ENCODE measurements around the gene NID1. TPM values are rescaled to one million over a fixed set of nuclear protein-coding genes. Genes with fewer than 3 reads are reported as not detected.

Gene NID1
- total RNA-seq, 1 experiment from 2014 or later: 0.32 TPM

DNA sequence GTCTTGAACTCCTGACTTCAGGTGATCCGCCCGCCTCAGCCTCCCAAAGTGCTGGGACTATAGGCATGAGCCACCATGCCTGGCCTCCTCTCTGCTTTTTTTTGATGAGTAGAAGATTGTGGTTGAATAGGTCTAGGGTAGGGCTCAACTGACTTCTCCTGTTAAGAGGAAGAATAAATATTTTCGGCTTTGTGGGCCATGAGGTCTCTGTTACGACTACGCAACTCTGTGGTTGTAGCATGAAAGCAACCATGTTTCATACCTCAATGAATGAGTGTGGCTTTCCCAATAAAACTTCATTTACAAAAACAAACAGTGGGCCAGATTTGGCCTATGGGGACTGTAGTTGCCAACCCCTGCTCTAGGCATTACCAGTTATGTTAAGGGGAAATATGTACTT, 67.8 kb downstream of the NID1 start:
- intact Hi-C loops (cut with micrococcal nuclease): no loop called here
- Histone ChIP-seq H3K27ac (ENCODE audit: low read depth, low read length) (no peak overlapping the region), H2AFZ (ENCODE audit: low read depth, low read length, poor library complexity, severe bottlenecking) (no peak overlapping the region), H3K9me2 (ENCODE audit: insufficient read depth) (no peaks in the 10 kb centered on the region), H3K36me3 (ENCODE audit: control insufficient read depth in 1 of 2, insufficient read depth in 2 of 2, low read length in 2 of 2) (no peaks in the 10 kb centered on the region), H3K4me1 (ENCODE audit: control insufficient read depth in 1 of 2, insufficient read depth in 2 of 2, low read length in 2 of 2) (peaks cover 8 to 36% of the 10 kb centered on the region in 2 experiments), H3K79me2 (ENCODE audit: insufficient read depth, low read length) (no peaks in the 10 kb centered on the region), H3K4me3 (replicated peaks in 1 of 2; ENCODE audit: low read depth in 1 of 2, low read length in 2 of 2) (no peak overlapping the region), H3K27me3 (ENCODE audit: insufficient read depth, low read length) (no peaks in the 10 kb centered on the region), H3K9me3 (ENCODE audit: control insufficient read depth in 1 of 2, insufficient read depth in 1 of 2, low read depth in 1 of 2, low read length in 2 of 2) (no peaks in the 10 kb centered on the region), H3K9ac (ENCODE audit: low read length) (no peak overlapping the region), H4K20me1 (ENCODE audit: insufficient read depth) (no peaks in the 10 kb centered on the region), H3K4me2 (ENCODE audit: low read length) (no peak overlapping the region)
- ATAC-seq: no peak
- ChIA-PET CTCF (no interaction called here), RAD21 (ENCODE audit: low non-redundant PET in 1 of 2, low total read pairs in 2 of 2, uncharacterized antibody in 2 of 2, unreplicated experiment in 2 of 2) (no interaction called here), POLR2A (no interaction called here)
- TF ChIP-seq ZNF274 (IDR thresholded peaks at IDR 0.05; ENCODE audit: low read depth, low read length): no peak
- TF ChIP-seq, protein P1, sequence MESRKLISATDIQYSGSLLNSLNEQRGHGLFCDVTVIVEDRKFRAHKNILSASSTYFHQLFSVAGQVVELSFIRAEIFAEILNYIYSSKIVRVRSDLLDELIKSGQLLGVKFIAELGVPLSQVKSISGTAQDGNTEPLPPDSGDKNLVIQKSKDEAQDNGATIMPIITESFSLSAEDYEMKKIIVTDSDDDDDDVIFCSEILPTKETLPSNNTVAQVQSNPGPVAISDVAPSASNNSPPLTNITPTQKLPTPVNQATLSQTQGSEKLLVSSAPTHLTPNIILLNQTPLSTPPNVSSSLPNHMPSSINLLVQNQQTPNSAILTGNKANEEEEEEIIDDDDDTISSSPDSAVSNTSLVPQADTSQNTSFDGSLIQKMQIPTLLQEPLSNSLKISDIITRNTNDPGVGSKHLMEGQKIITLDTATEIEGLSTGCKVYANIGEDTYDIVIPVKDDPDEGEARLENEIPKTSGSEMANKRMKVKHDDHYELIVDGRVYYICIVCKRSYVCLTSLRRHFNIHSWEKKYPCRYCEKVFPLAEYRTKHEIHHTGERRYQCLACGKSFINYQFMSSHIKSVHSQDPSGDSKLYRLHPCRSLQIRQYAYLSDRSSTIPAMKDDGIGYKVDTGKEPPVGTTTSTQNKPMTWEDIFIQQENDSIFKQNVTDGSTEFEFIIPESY (IDR thresholded peaks at IDR 0.05; ENCODE audit: extremely low read depth, insufficient replicate concordance, low read length): no peak
- no peak for TF ChIP-seq SP1 (IDR thresholded peaks at IDR 0.05; ENCODE audit: low read depth)
- no peak for TF ChIP-seq JUND (IDR thresholded peaks at IDR 0.05)
- no peak for TF ChIP-seq RAD21 (IDR thresholded peaks at IDR 0.05; ENCODE audit: low read depth)
- TF ChIP-seq, protein P2, sequence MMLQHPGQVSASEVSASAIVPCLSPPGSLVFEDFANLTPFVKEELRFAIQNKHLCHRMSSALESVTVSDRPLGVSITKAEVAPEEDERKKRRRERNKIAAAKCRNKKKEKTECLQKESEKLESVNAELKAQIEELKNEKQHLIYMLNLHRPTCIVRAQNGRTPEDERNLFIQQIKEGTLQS (IDR thresholded peaks at IDR 0.05): no peak
- no peak for TF ChIP-seq SIN3A (IDR thresholded peaks at IDR 0.05; ENCODE audit: low read depth)
- TF ChIP-seq, protein P3, sequence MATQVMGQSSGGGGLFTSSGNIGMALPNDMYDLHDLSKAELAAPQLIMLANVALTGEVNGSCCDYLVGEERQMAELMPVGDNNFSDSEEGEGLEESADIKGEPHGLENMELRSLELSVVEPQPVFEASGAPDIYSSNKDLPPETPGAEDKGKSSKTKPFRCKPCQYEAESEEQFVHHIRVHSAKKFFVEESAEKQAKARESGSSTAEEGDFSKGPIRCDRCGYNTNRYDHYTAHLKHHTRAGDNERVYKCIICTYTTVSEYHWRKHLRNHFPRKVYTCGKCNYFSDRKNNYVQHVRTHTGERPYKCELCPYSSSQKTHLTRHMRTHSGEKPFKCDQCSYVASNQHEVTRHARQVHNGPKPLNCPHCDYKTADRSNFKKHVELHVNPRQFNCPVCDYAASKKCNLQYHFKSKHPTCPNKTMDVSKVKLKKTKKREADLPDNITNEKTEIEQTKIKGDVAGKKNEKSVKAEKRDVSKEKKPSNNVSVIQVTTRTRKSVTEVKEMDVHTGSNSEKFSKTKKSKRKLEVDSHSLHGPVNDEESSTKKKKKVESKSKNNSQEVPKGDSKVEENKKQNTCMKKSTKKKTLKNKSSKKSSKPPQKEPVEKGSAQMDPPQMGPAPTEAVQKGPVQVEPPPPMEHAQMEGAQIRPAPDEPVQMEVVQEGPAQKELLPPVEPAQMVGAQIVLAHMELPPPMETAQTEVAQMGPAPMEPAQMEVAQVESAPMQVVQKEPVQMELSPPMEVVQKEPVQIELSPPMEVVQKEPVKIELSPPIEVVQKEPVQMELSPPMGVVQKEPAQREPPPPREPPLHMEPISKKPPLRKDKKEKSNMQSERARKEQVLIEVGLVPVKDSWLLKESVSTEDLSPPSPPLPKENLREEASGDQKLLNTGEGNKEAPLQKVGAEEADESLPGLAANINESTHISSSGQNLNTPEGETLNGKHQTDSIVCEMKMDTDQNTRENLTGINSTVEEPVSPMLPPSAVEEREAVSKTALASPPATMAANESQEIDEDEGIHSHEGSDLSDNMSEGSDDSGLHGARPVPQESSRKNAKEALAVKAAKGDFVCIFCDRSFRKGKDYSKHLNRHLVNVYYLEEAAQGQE (IDR thresholded peaks at IDR 0.05; ENCODE audit: low read depth): no peak
- no peak for TF ChIP-seq ZFX (IDR thresholded peaks at IDR 0.05)
- TF ChIP-seq SRF (IDR thresholded peaks at IDR 0.05; ENCODE audit: low read depth): no peak
- no peak for TF ChIP-seq FOSL1 (IDR thresholded peaks at IDR 0.05; ENCODE audit: low read depth)
- TF ChIP-seq TCF7L2 (IDR thresholded peaks at IDR 0.05; ENCODE audit: borderline replicate concordance, extremely low read depth, insufficient read depth, insufficient read length): no peak
- TF ChIP-seq EGR1 (IDR thresholded peaks at IDR 0.05; ENCODE audit: low read depth): no peak
- no peak for TF ChIP-seq YY1 (IDR thresholded peaks at IDR 0.05; ENCODE audit: extremely low read depth, insufficient replicate concordance, low read depth, low read length)
- no peak for TF ChIP-seq EZH2 (IDR thresholded peaks at IDR 0.05)
- no peak for TF ChIP-seq EZH2phosphoT487 (IDR thresholded peaks at IDR 0.05; ENCODE audit: borderline replicate concordance)
- no peak for DNase-seq (ENCODE audit: low read depth, low spot score)
- no TSS peak for BruUV-seq (replicated peaks)

Data from HCT116 (cell line).